ENCODE results near the gene ADK.

The ADK gene

DNA sequence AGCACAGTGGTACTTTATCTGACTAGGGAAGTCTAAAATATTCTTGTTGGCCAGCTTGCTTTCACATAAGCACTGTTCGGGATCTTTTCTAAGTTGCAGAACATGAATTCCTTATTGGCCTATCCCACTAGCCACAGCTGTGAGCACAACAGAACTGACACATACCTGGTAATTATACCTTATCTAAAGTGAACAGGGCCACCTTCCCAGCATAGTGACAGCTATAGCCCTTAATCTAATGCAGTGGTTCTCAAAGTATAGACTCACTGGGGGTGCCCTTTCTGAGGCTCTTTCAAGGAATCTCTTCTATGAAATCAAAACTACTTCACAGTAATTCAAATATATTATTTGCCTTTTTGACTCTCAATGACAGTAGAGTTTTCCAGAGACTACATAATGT is 490.6 kb downstream of the ADK start:
- no peak for DNase-seq
- no peak overlapping the region for H3K4me3 ChIP-seq (ENCODE audit: insufficient read depth, low read depth, low read length, poor library complexity, severe bottlenecking)
- peaks cover 4% of the 10 kb centered on the region for H3K36me3 ChIP-seq (ENCODE audit: control insufficient read depth, insufficient read depth, low read length)
- no peaks in the 10 kb centered on the region for H3K4me1 ChIP-seq (ENCODE audit: control insufficient read depth, insufficient read depth, low read length, poor library complexity, severe bottlenecking)
- H3K9me3 ChIP-seq (ENCODE audit: control insufficient read depth, low read length): peaks cover 3% of the 10 kb centered on the region
- H3K27me3 ChIP-seq (replicated peaks; ENCODE audit: control insufficient read depth, insufficient read depth, low read length, poor library complexity, severe bottlenecking): no peaks in the 10 kb centered on the region
- no peak overlapping the region for H3K27ac ChIP-seq (ENCODE audit: insufficient read depth, low read length, poor library complexity, severe bottlenecking)

- H3K9me3 ChIP-seq (ENCODE audit: control insufficient read depth, low read length): peaks cover 3% of the 10 kb centered on the region
- no peak overlapping the region for H3K4me3 ChIP-seq (ENCODE audit: insufficient read depth, low read depth, low read length, poor library complexity, severe bottlenecking)
- no peaks in the 10 kb centered on the region for H3K27me3 ChIP-seq (replicated peaks; ENCODE audit: control insufficient read depth, insufficient read depth, low read length, poor library complexity, severe bottlenecking)
- H3K36me3 ChIP-seq (ENCODE audit: control insufficient read depth, insufficient read depth, low read length): peaks cover 4% of the 10 kb centered on the region
- no peak for DNase-seq
- H3K4me1 ChIP-seq (ENCODE audit: control insufficient read depth, insufficient read depth, low read length, poor library complexity, severe bottlenecking): no peaks in the 10 kb centered on the region
- H3K27ac ChIP-seq (ENCODE audit: insufficient read depth, low read length, poor library complexity, severe bottlenecking): no peak overlapping the region
Measured at GRCh38 chr10:74642901-74643595, 492.0 kb downstream of the ADK start.

GRCh38 chr10:74643596-74643975 is 492.6 kb downstream of the ADK start:
- peaks cover 3% of the 10 kb centered on the region for H3K9me3 ChIP-seq (ENCODE audit: control insufficient read depth, low read length)
- H3K27ac ChIP-seq (ENCODE audit: insufficient read depth, low read length, poor library complexity, severe bottlenecking): no peak overlapping the region
- no peak for DNase-seq
- H3K27me3 ChIP-seq (replicated peaks; ENCODE audit: control insufficient read depth, insufficient read depth, low read length, poor library complexity, severe bottlenecking): no peaks in the 10 kb centered on the region
- no peak overlapping the region for H3K4me3 ChIP-seq (ENCODE audit: insufficient read depth, low read depth, low read length, poor library complexity, severe bottlenecking)
- peaks cover 4% of the 10 kb centered on the region for H3K36me3 ChIP-seq (ENCODE audit: control insufficient read depth, insufficient read depth, low read length)
- no peaks in the 10 kb centered on the region for H3K4me1 ChIP-seq (ENCODE audit: control insufficient read depth, insufficient read depth, low read length, poor library complexity, severe bottlenecking)

- no peaks in the 10 kb centered on the region for H3K4me1 ChIP-seq (ENCODE audit: control insufficient read depth, insufficient read depth, low read length, poor library complexity, severe bottlenecking)
- no peak overlapping the region for H3K4me3 ChIP-seq (ENCODE audit: insufficient read depth, low read depth, low read length, poor library complexity, severe bottlenecking)
- no peak for DNase-seq
- peaks cover 3% of the 10 kb centered on the region for H3K9me3 ChIP-seq (ENCODE audit: control insufficient read depth, low read length)
- H3K27ac ChIP-seq (ENCODE audit: insufficient read depth, low read length, poor library complexity, severe bottlenecking): no peak overlapping the region
- no peaks in the 10 kb centered on the region for H3K27me3 ChIP-seq (replicated peaks; ENCODE audit: control insufficient read depth, insufficient read depth, low read length, poor library complexity, severe bottlenecking)
- H3K36me3 ChIP-seq (ENCODE audit: control insufficient read depth, insufficient read depth, low read length): no peaks in the 10 kb centered on the region
Measured at GRCh38 chr10:74644738-74645137, 493.7 kb downstream of the ADK start.

GRCh38 chr10:74645692-74646091 is 494.7 kb downstream of the ADK start:
- H3K9me3 ChIP-seq (ENCODE audit: control insufficient read depth, low read length): peaks cover 3% of the 10 kb centered on the region
- DNase-seq: no peak
- H3K36me3 ChIP-seq (ENCODE audit: control insufficient read depth, insufficient read depth, low read length): no peaks in the 10 kb centered on the region
- no peaks in the 10 kb centered on the region for H3K4me1 ChIP-seq (ENCODE audit: control insufficient read depth, insufficient read depth, low read length, poor library complexity, severe bottlenecking)
- no peaks in the 10 kb centered on the region for H3K27me3 ChIP-seq (replicated peaks; ENCODE audit: control insufficient read depth, insufficient read depth, low read length, poor library complexity, severe bottlenecking)
- H3K4me3 ChIP-seq (ENCODE audit: insufficient read depth, low read depth, low read length, poor library complexity, severe bottlenecking): no peak overlapping the region
- no peak overlapping the region for H3K27ac ChIP-seq (ENCODE audit: insufficient read depth, low read length, poor library complexity, severe bottlenecking)

DNA sequence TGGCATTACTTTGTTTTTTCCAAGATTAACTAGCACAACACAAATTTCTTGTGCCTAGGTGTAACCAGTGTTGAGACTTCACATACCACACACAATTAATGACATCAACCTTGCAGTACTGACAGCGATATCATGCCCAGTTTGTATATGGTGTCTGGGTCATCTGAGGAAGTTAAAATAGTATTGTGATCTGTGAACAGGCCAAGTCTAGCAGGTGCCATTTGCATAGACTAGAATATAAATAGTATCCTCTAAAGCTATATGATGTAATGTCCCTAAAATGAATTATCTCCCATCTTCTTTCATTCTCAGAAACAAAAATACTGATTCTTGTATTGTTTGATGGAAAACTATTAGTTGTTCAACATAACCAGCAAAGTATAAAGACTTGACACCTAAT is 499.6 kb downstream of the ADK start:
- no peak overlapping the region for H3K27ac ChIP-seq (ENCODE audit: insufficient read depth, low read length, poor library complexity, severe bottlenecking)
- no peak overlapping the region for H3K4me3 ChIP-seq (ENCODE audit: insufficient read depth, low read depth, low read length, poor library complexity, severe bottlenecking)
- no peaks in the 10 kb centered on the region for H3K9me3 ChIP-seq (ENCODE audit: control insufficient read depth, low read length)
- H3K4me1 ChIP-seq (ENCODE audit: control insufficient read depth, insufficient read depth, low read length, poor library complexity, severe bottlenecking): no peaks in the 10 kb centered on the region
- H3K27me3 ChIP-seq (replicated peaks; ENCODE audit: control insufficient read depth, insufficient read depth, low read length, poor library complexity, severe bottlenecking): no peaks in the 10 kb centered on the region
- DNase-seq: no peak
- H3K36me3 ChIP-seq (ENCODE audit: control insufficient read depth, insufficient read depth, low read length): no peaks in the 10 kb centered on the region

- no peak overlapping the region for H3K27ac ChIP-seq (ENCODE audit: insufficient read depth, low read length, poor library complexity, severe bottlenecking)
- DNase-seq: no peak
- H3K4me3 ChIP-seq (ENCODE audit: insufficient read depth, low read depth, low read length, poor library complexity, severe bottlenecking): no peak overlapping the region
- H3K27me3 ChIP-seq (replicated peaks; ENCODE audit: control insufficient read depth, insufficient read depth, low read length, poor library complexity, severe bottlenecking): no peaks in the 10 kb centered on the region
- no peaks in the 10 kb centered on the region for H3K36me3 ChIP-seq (ENCODE audit: control insufficient read depth, insufficient read depth, low read length)
- no peaks in the 10 kb centered on the region for H3K9me3 ChIP-seq (ENCODE audit: control insufficient read depth, low read length)
- no peaks in the 10 kb centered on the region for H3K4me1 ChIP-seq (ENCODE audit: control insufficient read depth, insufficient read depth, low read length, poor library complexity, severe bottlenecking)
Measured at GRCh38 chr10:74651565-74651964, 500.5 kb downstream of the ADK start.

GRCh38 chr10:74652664-74653063 is 501.6 kb downstream of the ADK start:
- no peaks in the 10 kb centered on the region for H3K9me3 ChIP-seq (ENCODE audit: control insufficient read depth, low read length)
- H3K36me3 ChIP-seq (ENCODE audit: control insufficient read depth, insufficient read depth, low read length): no peaks in the 10 kb centered on the region
- no peak for DNase-seq
- no peaks in the 10 kb centered on the region for H3K4me1 ChIP-seq (ENCODE audit: control insufficient read depth, insufficient read depth, low read length, poor library complexity, severe bottlenecking)
- H3K27me3 ChIP-seq (replicated peaks; ENCODE audit: control insufficient read depth, insufficient read depth, low read length, poor library complexity, severe bottlenecking): no peaks in the 10 kb centered on the region
- H3K4me3 ChIP-seq (ENCODE audit: insufficient read depth, low read depth, low read length, poor library complexity, severe bottlenecking): no peak overlapping the region
- no peak overlapping the region for H3K27ac ChIP-seq (ENCODE audit: insufficient read depth, low read length, poor library complexity, severe bottlenecking)

DNA sequence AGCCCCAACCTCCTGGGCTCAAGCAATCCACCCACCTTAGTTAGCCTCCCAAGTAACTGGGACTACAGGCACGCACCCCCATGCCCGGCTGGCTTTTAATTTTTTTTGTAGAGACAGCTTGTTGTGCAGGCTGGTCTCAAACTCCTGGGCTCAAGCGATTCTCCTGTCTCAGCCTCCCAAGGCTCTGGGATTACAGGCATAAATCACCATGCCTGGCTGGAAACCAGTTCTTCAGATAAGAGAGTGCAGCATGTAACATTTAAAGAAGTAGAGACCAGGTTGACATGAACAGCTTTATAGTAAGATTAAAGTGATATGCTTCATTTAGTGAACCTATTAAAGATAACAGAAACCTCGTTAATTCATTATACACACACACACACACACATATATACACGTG is 507.5 kb downstream of the ADK start:
- no peaks in the 10 kb centered on the region for H3K36me3 ChIP-seq (ENCODE audit: control insufficient read depth, insufficient read depth, low read length)
- no peaks in the 10 kb centered on the region for H3K9me3 ChIP-seq (ENCODE audit: control insufficient read depth, low read length)
- H3K4me3 ChIP-seq (ENCODE audit: insufficient read depth, low read depth, low read length, poor library complexity, severe bottlenecking): no peak overlapping the region
- no peak overlapping the region for H3K27ac ChIP-seq (ENCODE audit: insufficient read depth, low read length, poor library complexity, severe bottlenecking)
- no peaks in the 10 kb centered on the region for H3K4me1 ChIP-seq (ENCODE audit: control insufficient read depth, insufficient read depth, low read length, poor library complexity, severe bottlenecking)
- DNase-seq: no peak
- H3K27me3 ChIP-seq (replicated peaks; ENCODE audit: control insufficient read depth, insufficient read depth, low read length, poor library complexity, severe bottlenecking): no peaks in the 10 kb centered on the region

DNA sequence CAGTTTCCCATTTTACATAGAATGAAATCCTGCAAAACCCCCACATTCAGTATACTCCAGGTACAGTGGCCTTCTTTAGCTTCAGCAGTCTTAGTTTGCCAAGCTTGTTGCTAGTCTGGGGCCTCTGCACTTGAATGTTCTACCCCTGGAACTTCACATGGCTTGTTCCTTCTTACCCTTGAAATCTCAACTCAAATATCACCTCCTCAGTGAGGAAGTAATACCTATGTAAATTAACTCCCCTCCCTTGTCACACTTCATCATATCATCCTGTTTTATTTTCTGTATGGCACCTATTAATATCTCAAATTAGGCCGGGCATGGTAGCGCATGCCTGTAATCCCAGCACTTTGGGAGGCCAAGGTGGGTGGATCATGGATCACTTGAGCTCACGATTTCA is 511.6 kb downstream of the ADK start:
- Histone ChIP-seq H3K4me3 (ENCODE audit: insufficient read depth, low read depth, low read length, poor library complexity, severe bottlenecking) (no peak overlapping the region), H3K36me3 (ENCODE audit: control insufficient read depth, insufficient read depth, low read length) (no peaks in the 10 kb centered on the region), H3K9me3 (ENCODE audit: control insufficient read depth, low read length) (no peaks in the 10 kb centered on the region), H3K27ac (ENCODE audit: insufficient read depth, low read length, poor library complexity, severe bottlenecking) (no peak overlapping the region), H3K27me3 (replicated peaks; ENCODE audit: control insufficient read depth, insufficient read depth, low read length, poor library complexity, severe bottlenecking) (no peaks in the 10 kb centered on the region), H3K4me1 (ENCODE audit: control insufficient read depth, insufficient read depth, low read length, poor library complexity, severe bottlenecking) (no peaks in the 10 kb centered on the region)
- DNase-seq: no peak

Measured in effector memory CD4-positive, alpha-beta T cell (primary cell).